Cardiac fibroblast (primary cell): ENCODE results near the gene ANTXRL.

ENCODE experiments used
- DNase-seq, 2 donors: peaks; one replicate each; pipeline versions ENCODE4 v3.0.0 to v3.0.0-alpha.2; 2010; ENCODE audit warnings: low read depth in 2 of 2
- H3K4me3 ChIP-seq, 2 donors: replicated peaks in 1 of 2; 1 replicate in 1 of 2; 2 replicates in 1 of 2; pipeline ENCODE4 v1.5.1; 2011; ENCODE audit warnings: low read depth in 2 of 2, low read length in 2 of 2, mild to moderate bottlenecking in 2 of 2, moderate library complexity in 1 of 2
- CTCF ChIP-seq: IDR thresholded peaks from one replicate; pipeline ENCODE4 v1.5.1; 2011; ENCODE audit warnings: low read depth, mild to moderate bottlenecking, low read length, inconsistent platforms

The ANTXRL gene

GRCh38 chr10:46318799-46319198 is 32.0 kb downstream of the ANTXRL start:
- no peak for TF ChIP-seq CTCF
- no peak overlapping the region for H3K4me3 ChIP-seq
- DNase-seq, result peak in 1 of 2 donors; percentile 16

GRCh38 chr10:46319389-46319788 is 32.6 kb downstream of the ANTXRL start:
- DNase-seq, result no peak
- no peak overlapping the region for H3K4me3 ChIP-seq

GRCh38 chr10:46321770-46322169 is 35.0 kb downstream of the ANTXRL start:
- DNase-seq, result no peak
- no peak for TF ChIP-seq CTCF
- H3K4me3 ChIP-seq, result no peak overlapping the region

More at GRCh38 chr10:46319389-46319788, 32.6 kb downstream of the ANTXRL start:
- no peak for TF ChIP-seq CTCF

GRCh38 chr10:46323176-46323575 is 36.4 kb downstream of the ANTXRL start:
- peak in 1 of 2 donors; percentile 13 for DNase-seq
- no peak for TF ChIP-seq CTCF
- H3K4me3 ChIP-seq, result no peak overlapping the region

- peak; percentile 4 to 7 for DNase-seq
- peak; percentile 36 for TF ChIP-seq CTCF
- H3K4me3 ChIP-seq, result no peak overlapping the region
Measured at GRCh38 chr10:46325021-46325420, 38.2 kb downstream of the ANTXRL start.

GRCh38 chr10:46326066-46326465 is 39.3 kb downstream of the ANTXRL start:
- no peak for TF ChIP-seq CTCF
- DNase-seq, result no peak
- no peak overlapping the region for H3K4me3 ChIP-seq

GRCh38 chr10:46326971-46327370 is 40.2 kb downstream of the ANTXRL start:
- no peak for TF ChIP-seq CTCF
- DNase-seq, result no peak
- H3K4me3 ChIP-seq, result no peak overlapping the region
